ENCODE measurements around the gene AXL. TPM values are rescaled to one million over a fixed set of nuclear protein-coding genes. Genes with fewer than 3 reads are reported as not detected.
A peak's percentile ranks its signal among the peaks of the same experiment; 100 is the strongest.

The AXL gene
- total and polyA plus RNA-seq, 2 of the 8 experiments (the other 6 are each of a cell fraction or from before 2014, with no cell fraction given): 35.3 to 51.0 TPM

DNA sequence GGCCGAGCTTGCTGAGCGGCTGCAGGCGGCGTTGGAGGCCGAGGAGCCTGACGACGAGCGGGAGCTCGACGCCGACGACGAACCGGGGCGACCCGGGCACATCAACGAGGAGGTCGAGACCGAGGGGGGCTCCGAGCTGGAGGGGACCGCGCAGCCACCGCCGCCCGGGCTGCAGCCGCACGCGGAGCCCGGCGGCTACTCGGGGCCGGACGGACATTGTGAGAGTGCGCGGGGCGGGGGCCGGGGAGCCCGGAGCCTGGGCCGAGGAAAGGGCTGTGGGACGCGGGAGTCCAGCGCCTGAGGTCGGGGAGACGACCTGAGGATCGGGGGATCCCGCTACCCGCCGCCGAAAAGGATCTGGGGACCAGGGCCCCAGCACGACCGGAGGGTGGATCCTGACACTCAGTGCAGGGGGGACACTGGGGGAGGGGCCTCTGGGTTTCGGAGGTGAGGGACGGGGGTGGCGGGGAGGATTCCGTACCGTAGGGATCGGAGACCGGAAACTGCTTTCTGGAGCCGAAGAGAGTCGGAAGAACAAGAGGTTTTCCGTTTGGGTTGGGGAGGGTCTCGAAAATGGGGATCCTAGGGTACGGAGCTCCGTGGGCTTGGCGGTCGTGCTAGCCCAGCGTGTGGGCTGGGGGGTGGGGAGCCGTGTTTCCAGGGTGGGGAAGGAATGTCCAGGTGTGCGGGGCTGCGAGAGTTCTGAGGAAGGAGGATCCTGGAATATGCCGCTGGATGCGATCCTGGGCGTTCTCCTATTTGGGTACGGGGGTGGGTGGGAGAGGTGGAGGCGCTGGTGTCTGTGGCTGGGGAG lies 45.8 kb downstream of the AXL start (continued):
- TF ChIP-seq CTCF (IDR thresholded peaks at IDR 0.05; ENCODE audit: control extremely low read depth in 1 of 3, insufficient read depth in 1 of 3, low read depth in 1 of 3, low read length in 3 of 3) (no peak), TAF1 (IDR thresholded peaks at IDR 0.05; ENCODE audit: low read depth, low read length) (peak; percentile 68; the same call in 1 of the 2 replicates), PHF8 (conservative IDR thresholded peaks at IDR 0.05; ENCODE audit: low read depth, low read length) (peak; percentile 75; the same call in 1 of the 2 replicates), E2F6 (IDR thresholded peaks at IDR 0.05) (no peak), NANOG (IDR thresholded peaks at IDR 0.05; ENCODE audit: insufficient read depth, low read depth, low read length, poor library complexity, severe bottlenecking) (no peak), RAD21 (IDR thresholded peaks at IDR 0.05 in 1 of 2, conservative IDR thresholded peaks at IDR 0.05 in 1 of 2; ENCODE audit: low read depth in 2 of 2, low read length in 2 of 2) (no peak), TAF7 (optimal IDR thresholded peaks at IDR 0.05; ENCODE audit: borderline replicate concordance, low read depth, low read length) (peak; percentile 13), ATF3 (IDR thresholded peaks at IDR 0.05; ENCODE audit: insufficient read depth, low read depth, low read length) (no peak), RBBP5 (IDR thresholded peaks at IDR 0.05; ENCODE audit: borderline replicate concordance, low read depth, low read length) (0 out of 2 replicates have a peak, but pooled peaks have one; percentile 34), POLR2AphosphoS5 (IDR thresholded peaks at IDR 0.05; ENCODE audit: low read depth, low read length) (peak; percentile 49; the same call in 1 of the 2 replicates), HDAC2 (IDR thresholded peaks at IDR 0.05; ENCODE audit: borderline replicate concordance in 1 of 2, low read depth in 2 of 2, low read length in 2 of 2) (peak in 1 of 2 experiments; percentile 42; a peak in 1 of 4 replicates), RFX5 (IDR thresholded peaks at IDR 0.05; ENCODE audit: borderline replicate concordance, low read depth, low read length) (no peak)

Measured in H1 (cell line).